HG02852 (cell line): Measurements from ENCODE around the gene APOA4.
"Not testable (repeated sequence)": the region's sequence is repeated elsewhere in the genome, so short reads cannot be mapped to it uniquely, and the experiment has no call there.

Experiments
- ATAC-seq: cut with Tn5 transposase; IDR thresholded peaks from one replicate; pipeline ENCODE4 v1.9.1; 2021; ENCODE audit warnings: mild to moderate bottlenecking, moderate library complexity; ENCODE audit not compliant: unreplicated experiment

APOA4 gene

GRCh38 chr11:116849486-116849885, 26.4 kb upstream of the APOA4 start:
- ATAC-seq, result no peak

GRCh38 chr11:116849060-116849459, 26.0 kb upstream of the APOA4 start:
- ATAC-seq, result no peak

GRCh38 chr11:116847612-116848011, 24.5 kb upstream of the APOA4 start:
- ATAC-seq, result no peak

- ATAC-seq, result no peak
These were observed 21.6 kb upstream of the APOA4 start for GRCh38 chr11:116844722-116845121.

GRCh38 chr11:116843661-116844060, 20.6 kb upstream of the APOA4 start:
- no peak for ATAC-seq

GRCh38 chr11:116842909-116843308, 19.8 kb upstream of the APOA4 start:
- no peak for ATAC-seq

- ATAC-seq, result no peak
These were observed 19.0 kb upstream of the APOA4 start for GRCh38 chr11:116842117-116842516.

- no peak for ATAC-seq
These were observed 17.7 kb upstream of the APOA4 start for GRCh38 chr11:116840746-116841296.

GRCh38 chr11:116840224-116840745, 17.2 kb upstream of the APOA4 start:
- no peak for ATAC-seq

- no peak for ATAC-seq
These were observed 15.4 kb upstream of the APOA4 start for GRCh38 chr11:116838321-116839084.

- ATAC-seq, result no peak
These were observed 14.4 kb upstream of the APOA4 start, which contains the start of gene APOA1 for GRCh38 chr11:116837231-116838091. Gene APOA1 (minus strand): TSS chr11:116837622. CDS start chr11:116837387, 235 bp downstream.

GRCh38 chr11:116836632-116836991, 13.5 kb upstream of the APOA4 start:
- no peak for ATAC-seq

- peak; percentile 85 for ATAC-seq
These were observed 12.9 kb upstream of the APOA4 start for GRCh38 chr11:116835791-116836631.

GRCh38 chr11:116835042-116835772, 12.1 kb upstream of the APOA4 start:
- no peak for ATAC-seq

GRCh38 chr11:116834535-116835041, 11.5 kb upstream of the APOA4 start:
- ATAC-seq, result not testable (repeated sequence)

- no peak for ATAC-seq
These were observed 10.9 kb upstream of the APOA4 start for GRCh38 chr11:116833816-116834534.

- no peak for ATAC-seq
These were observed 10.3 kb upstream of the APOA4 start for GRCh38 chr11:116833491-116833815.

GRCh38 chr11:116832350-116833290, 9.5 kb upstream of the APOA4 start:
- no peak for ATAC-seq
